NCI-H1417 treated with DMSO at 0.1 percent for 48 hours (cell line): Measurements from ENCODE around the gene CTR9.

Experiments used
- DNase-seq: peaks from one replicate; lab custom pipeline; 2025; lab: John Stamatoyannopoulos, UW

The CTR9 gene

DNA sequence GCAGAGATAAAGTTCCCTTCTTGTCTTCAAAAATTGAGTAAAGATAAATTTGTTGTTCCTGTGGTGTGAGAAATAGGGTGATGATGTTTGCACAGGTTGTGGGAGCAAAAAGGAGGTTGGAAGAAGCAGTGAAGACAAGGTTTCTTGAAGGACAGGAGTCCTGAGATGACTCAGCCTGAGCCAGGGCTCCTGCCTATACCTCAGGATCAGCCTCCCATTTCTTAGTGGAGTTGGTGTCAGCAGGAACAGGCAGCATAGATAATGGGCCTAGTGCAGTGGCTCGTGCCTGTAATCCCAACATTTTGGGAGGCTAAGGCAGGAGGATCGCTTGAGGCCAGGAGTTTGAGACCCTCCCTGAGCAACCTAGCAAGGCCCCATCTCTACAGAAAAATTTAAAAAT, 29.0 kb downstream of the CTR9 start:
- no peak for DNase-seq

DNA sequence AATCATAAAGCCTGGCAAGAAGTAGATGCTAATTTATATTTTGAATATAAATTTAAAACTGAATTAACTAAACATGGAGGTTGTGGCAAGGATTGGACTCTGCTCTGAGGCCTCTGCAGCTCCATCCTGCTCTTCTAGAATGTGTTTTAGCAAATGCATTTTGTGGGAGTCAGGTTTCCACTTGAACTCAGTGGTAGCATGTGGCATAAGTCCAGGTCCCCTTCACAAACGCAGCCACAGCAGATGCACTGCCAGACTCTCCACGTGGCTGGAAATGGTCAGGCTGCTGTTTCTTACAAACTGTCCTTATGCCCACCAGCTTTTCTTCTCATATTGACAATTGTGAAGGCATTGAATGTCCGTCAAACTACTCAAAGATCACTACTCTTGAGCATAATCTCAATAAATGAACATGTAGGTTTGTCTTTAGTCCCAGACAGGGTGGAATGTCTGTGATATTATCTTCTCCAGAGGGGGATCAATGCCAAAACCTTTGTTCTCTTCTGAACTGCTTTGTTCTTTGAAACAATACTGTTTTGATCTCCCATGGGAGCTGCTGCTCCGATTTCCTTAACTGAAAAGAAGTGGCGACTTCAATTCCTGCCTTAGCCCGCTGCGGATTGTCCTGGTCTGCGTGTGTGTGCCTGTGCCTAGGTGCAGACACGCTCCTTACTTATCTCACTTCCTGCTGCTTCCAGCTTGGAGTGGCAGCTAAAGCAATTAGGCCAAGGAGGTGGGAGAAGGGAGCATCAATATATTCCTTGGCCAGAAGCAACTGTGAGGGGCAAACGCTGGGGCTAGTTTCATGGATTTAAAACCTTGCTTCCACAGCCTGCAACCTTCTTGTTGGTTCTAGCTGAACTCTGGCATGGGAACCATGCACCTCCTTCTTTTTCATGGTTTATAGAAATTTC, 33.4 kb downstream of the CTR9 start:
- no peak for DNase-seq

DNA sequence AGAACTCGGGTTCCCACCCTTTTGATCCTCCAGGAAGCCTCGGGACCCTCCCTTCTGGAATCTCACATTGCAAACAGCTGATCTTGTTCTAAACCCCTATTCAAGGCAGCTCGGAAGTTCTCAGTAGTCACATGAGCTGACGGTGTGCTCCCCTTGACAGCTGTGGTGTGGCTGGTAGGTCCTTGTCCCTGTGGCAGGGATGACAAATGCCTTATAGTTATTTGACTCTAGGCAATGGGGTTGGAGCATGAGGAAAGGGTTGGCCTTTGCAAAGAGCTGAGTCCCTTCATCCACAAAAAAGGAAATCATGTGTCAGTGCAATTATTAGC, 34.1 kb downstream of the CTR9 start:
- no peak for DNase-seq

DNA sequence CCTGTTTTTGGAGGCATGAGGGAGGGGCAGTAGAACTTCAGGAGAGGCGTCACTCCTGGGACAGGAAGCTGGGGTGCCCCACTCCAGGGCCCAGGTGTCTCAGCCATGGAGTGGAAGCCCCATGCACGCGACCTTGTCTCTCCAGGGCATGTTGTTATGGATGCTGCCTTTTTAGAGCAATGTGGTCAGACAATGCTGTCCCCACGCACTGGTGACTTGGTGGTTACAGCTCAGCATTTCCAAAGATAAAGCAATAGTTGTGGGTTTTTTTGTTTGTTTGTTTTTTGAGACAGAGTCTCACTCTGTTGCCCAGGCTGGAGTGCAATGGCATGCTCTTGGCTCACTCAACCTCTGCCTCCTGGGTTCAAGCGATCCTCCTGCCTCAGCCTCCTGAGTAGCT, 35.4 kb downstream of the CTR9 start:
- DNase-seq: no peak

DNA sequence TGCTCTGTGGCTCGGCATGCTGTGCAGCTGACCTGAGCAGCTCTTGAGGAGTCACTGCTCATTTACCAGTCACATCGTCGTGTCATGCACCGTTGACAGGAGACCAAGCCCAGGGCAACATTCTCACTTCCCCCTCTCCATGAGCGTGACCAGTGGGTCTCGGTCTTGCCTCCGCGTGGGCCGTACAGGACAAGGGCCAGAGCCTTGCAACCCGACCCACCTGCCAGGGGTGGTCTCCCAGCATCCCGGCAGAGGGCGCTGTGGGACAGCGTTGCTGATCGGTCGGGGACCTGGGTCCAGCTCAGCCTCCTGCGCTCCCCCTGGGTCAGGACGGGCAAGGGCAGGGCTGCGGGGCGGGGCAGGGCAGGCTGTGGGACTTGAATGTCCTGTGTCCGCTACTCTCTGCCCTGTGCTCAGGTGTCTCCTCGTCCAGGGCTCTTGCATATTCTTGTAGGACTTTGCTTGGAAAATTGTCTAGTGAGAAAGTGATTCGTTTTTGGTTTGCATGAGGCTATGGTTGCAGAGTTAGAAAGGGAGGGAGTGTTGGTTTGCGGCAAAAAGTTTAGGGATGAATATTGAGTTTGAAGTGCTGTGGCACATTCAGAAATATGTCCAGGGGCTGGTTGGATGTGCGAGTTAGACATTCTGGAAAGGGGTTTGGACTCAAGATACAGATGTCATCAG, 41.5 kb downstream of the CTR9 start:
- DNase-seq: no peak

DNA sequence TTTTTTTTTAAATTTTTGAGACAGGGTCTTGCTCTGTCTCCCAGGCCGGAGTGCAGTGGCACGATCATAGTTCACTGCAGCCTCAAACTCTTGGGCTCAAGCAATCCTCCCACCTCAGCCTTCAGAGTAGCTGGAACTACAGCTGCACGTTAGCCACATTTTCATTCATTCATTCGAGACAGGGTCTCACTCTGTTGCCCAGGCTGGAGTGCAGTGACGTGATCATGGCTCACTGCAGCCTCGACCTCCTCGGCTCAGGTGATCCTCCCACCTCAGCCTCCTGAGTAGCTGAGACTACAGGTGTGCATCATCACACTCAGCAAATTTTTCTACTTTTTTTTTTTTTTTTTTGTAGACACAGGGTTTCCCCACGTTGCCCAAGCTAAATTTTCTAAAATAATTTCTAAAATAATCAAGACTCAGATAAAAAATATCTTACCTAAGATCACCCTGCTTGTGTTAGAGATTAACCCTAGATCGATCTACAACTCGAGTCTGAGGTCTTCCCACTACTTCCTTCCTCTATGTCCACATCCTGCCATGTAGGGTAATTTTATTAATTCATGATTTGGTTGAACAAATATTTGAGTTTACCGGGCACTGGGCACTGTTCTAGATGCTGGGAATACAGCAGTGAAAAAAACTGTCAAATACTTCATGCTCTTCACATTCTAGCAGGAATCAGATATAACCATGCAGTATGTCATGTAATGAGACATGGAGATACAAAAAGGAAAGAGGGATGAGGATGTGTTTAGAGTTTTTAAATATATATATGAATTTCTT, 42.6 kb downstream of the CTR9 start:
- no peak for DNase-seq

DNA sequence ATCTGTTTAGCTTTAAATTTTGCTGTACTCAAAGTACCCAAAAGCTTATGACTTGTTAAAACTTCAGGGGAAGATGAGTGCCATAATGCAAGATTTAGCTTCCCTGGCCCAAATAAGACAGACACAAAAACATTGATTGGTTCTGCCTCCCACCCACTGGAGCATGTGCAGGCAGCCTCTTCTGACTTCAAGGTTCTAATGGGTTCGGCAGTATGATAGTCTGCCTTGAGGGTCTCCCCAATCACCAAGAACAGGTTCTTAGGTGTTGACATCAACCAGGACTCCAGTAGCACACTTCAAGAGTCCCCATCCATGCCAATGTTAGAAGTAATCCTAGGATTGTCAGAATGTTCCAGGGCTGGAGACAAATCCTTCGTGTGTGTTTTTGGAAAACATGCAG, 45.1 kb downstream of the CTR9 start:
- no peak for DNase-seq

DNA sequence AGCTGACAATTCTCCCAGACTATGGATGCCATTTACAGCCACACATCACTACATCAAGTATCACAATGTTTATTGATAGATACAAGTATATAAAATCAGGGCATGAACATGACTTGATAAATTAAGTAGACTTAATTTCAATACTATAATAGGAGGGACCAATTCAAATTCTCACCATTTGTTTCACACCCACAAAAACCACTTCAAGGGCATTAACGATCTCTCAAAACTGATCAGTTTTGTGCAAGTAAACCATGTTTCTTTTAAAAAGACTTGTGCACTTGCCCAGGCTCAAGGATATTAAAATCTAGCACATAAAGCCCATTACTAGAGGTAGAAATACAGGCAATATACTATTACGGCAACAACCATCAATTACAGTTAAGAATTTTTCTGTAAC, 46.0 kb downstream of the CTR9 start:
- no peak for DNase-seq

DNA sequence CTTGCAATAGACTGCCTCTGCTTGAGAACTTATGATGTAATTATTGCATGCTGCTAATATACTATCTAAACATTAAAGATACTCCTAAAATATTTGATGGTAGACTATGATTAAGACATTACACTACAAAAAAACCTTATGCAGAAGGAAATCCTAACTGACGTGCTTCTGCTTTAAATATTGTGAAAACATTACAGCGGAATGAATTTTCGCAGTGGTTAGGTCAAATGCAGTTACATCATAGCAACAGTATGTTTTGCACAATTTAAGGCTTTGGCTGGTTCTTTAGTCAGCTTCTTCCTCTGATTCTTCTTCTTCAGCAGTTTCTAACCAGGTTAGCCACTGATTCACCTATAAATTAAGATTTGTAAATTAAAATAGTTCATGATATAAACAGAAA, 46.5 kb downstream of the CTR9 start:
- no peak for DNase-seq

DNA sequence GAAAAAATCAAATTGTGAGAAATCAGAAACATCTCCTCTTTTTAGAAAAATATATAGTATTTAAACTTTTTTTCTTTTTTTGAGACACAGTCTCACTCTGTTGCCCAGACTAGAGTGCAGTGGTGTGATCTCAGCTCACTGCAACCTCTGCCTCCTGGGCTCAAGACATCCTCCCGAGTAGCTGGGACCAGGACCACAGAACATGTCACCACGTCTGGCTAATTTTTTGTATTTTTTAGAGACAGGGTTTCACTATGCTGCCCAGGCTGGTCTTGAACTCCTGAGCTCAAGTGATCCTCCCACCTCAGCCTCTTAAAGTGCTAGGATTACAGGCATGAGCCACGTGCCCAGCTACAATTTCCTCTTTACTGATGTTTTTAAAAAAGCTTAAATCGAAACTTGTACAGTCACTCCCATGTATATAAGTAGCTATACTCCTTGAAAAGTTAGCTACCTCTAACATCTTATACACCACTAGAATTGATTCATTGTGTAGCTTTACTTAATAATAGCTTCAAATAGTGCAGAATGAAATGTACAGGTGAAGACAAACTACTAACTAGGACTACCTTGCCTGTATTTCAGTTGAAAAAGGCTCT, 47.4 kb downstream of the CTR9 start:
- no peak for DNase-seq

DNA sequence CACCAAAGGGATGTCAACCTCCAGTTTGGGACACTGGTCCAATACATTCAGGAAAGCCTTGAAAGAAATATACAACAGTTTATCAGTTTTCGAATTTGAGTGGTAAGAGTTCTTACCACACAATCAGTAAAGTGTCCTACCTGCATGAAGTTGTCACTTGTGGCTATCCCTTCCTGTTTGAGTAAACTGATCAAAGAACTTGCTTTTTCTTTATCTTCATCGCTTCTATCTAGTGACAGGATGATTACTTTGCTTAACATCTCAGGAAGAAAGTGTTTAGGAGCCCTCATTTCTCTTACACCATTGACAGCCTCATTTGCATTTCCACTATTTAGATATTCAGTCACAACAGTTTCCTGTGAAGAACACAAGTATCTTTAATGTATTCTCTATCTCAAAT, 49.2 kb downstream of the CTR9 start:
- DNase-seq: no peak

DNA sequence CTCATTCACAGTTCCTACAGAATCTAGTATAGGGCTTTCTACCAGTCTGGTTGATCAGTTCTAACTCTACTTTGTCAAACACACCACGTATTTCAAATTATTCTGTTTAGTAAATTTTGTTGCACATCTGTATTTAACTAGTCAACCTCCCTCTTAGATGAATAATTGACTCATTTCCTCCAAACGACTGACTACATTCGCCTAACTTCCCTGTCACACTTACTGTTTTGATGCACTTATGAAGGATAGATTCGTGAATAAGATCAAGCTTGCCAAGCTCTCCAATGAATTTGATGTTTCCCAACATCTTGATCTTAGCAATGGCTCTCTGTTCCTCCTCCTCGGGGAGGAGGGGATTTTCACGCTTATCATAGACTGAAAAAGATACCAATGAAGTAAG, 52.6 kb downstream of the CTR9 start:
- DNase-seq: no peak

DNA sequence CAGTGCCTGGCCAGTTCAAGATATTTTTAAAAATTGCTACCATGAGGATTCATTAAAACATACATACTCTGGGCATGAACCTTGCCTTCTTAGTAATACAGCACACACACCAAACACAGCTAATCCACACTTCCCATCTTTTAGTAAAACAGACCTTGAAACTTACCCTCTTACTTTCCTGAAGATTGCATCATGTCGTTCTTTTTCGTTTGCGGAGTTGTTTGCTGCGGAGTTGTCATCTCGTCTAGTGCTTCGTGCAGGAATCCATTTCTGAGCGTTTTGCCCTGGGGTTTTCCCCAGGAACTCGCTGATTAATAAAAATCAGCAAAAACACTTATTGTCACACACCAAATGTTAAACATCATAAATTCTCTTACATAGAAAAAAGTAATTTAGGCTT, 54.7 kb downstream of the CTR9 start:
- no peak for DNase-seq

DNA sequence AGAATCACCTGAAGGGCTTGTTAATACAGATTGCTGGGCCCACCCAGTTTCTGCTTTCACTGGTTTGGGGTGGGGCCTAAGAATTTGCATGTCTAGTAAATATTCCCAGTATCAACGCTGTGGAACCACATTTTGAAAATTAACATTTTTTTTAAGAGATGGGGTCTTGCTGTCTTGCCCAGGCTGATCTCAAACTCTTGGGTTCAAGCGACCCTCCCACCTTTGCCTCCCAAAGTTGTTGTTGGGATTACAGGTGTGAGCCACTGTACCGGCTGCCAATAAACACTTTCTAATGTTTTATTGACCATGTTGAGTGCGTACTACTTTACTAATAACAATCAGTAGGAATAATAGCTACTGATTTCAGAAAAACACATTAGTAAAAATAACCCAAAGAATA, 55.2 kb downstream of the CTR9 start:
- no peak for DNase-seq

DNA sequence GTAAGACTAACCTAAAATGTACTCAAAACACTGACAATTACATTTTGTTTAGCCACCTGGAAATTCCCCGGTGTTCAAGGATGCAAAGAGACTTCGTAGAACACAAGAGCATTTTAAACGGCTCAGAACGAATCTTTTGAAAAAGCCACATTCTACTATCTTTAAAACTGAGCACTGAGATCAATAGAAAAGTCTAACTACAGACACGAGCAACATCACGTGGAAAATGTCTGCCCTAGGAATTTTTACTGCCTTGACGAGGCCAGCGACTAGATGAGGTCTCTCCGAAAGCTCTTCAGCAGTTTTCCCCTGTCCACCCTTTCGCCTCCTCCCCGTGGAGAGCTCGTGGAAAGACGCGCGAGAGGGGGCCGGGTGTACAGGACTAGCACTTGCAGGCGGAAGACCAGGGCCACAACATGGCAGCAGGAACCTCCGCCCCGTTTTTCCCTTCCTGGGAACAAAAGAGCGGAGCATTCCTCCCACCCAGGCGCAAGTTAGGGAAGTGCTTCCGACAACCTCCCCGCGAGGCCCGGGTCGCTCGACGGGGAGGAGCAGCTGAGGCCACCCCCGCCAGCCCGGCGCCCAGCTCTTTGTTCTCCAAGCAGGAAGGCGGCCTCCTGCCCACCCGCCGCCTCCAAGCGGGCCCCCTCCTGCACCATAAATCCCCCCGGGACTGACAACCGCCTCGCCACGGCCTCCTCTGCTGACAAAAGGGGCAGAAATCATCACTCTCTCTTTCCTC, 56.6 kb downstream of the CTR9 start:
- no peak for DNase-seq

DNA sequence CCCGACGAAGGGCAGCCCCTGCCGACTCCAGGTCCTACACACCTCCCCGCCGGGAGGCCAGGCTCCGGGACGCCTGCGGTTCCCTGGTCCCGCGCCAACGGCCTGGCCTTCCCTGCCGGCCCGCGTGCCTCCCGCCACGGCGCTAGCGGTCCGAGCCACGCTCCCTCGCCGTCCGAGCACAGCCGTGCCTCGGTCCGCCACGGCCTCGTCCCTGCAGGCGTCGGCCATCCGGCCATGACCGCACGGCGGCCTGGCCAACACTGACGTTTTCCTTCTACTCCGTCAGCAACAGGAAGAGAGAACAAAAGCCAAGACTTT, 57.1 kb downstream of the CTR9 start:
- no peak for DNase-seq

DNA sequence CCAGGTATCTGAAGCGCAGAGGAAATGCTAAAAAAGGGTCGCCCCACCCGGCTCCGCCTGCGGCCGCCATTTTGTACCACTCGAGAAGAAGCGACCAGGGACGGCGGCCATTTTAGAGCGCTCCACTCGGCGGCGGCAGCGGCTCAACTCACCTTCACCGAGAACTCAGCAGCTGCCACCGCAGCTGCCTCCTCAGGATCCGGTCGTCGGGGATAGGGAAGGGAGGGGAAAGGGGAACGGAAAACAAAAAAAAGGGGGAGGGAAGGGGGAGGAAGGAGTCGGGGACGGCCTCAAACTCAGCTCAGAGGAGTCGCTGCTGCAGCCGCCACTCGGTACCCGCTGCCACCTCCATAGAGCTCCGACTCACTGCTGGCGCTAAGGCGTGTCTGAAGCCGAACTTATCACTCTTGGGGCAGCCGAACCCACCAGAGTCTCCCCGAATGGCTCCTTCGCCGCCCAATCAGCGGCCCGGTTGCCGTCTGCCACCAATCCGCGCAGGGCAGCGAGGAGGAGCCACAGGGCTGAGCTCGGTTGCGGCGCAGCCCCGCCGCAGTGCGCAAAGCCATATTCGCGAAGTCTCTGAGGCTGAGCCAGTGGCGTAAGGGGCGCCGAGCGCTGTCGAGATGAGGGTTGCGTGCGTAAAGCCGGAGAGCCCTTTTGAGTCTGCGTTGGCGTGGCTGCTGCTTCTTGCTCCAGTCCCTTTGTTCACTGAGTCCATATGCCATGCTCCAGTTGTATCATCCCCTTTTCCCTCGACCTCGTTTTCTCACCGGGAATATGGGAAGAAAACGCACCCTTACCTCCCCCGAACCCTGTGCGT, 57.7 kb downstream of the CTR9 start, which contains the start of gene EIF4G2:
TSS of gene EIF4G2 (minus strand) at position 374 of the 820 bp plus-strand sequence.
- peak; percentile 90 for DNase-seq

DNA sequence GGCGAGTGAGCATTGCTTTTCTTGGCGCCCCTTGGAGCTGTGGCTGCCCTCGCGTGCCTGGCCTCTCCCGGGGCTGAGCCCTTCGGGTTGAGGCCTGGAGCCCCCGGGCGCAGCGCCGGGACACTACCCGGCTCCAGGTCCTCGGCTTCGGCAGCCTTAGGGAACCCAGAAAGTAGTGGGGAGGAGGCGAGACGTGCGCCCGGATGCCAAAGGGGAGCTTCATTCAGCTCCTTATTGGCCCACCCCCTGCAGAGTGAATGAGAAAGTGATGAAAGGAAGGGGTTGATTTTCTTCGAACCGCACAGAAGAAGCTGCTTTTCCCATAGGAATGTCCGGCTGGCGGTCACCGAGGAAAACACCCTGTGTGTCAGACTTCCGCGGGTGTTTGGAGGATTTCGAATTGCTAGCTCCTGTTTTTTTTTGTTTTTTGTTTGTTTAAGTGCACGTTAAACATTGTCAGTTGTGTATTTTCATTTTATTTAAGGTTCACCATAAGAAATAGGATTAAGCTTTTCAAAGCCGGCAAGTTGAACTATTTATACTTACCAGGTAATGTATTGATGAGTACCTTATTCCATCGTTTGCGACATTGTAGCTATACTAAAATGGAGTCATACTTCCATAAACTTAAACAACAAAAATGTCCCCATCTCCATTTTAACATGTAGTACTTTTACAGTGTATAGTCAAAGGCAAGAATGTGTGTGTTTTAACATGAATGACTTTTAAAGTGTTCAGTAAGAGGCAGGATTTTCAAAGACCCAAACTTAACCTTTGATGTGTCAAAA, 58.5 kb downstream of the CTR9 start:
- DNase-seq: no peak

DNA sequence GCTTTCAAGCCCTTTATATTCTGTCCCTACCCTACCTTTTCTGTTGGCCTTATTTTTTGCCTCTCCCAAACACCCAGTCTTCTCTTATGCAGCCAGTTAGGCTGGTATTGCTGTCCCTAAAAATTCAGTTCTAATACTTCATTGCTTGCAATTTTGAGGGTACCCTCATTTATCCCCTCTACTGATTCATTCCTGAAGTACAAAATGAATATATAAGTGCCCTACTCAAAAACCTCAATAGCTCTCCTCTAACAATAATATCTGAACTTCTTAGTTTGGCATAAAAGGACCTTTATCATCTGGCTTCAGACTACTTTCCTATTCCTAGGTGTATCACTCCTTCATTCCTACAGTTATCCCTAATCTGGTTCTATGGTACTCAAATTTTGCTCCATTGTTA, 62.9 kb downstream of the CTR9 start:
- no peak for DNase-seq

DNA sequence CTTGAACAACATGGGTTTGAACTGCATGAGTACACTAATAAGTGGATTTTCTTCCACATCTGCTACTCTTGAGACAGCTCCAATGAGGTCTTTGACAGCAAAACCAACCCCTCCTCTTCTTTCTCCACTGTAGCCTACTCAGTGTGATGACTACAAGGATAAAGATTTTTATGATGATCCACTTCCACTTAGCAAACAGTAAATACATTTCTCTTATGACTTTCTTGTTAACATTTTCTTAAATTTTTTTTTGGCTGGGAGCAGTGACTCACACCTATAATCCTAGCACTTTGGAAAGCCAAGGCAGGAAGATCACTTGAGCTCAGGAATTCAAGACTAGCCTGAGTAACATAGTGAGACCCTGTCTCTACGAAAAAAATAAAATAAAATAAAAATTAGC, 67.5 kb downstream of the CTR9 start:
- no peak for DNase-seq
